DND-41 (cell line): ENCODE measurements around the gene ZCCHC9.

Experiments used
- ATAC-seq: fragments of 200-7000 bp; cut with Tn5 transposase; 3 replicates; pipeline ENCODE4 v1.9.1; 2021; ENCODE audit warnings: low read depth; ENCODE audit not compliant: insufficient read depth
- DNase-seq: peaks from one replicate; pipeline ENCODE4 v3.0.0-alpha.2; 2020
- H2AFZ ChIP-seq: 2 replicates; pipeline ENCODE4 v1.6.0; 2012; ENCODE audit warnings: low read depth, low read length
- H3K27ac ChIP-seq: 2 replicates; pipeline ENCODE4 v1.5.1; 2012; ENCODE audit warnings: low read length, inconsistent platforms
- H3K27me3 ChIP-seq: fragments of 200-600 bp; sonication (generic); 2 replicates; pipeline ENCODE4 v1.6.0; 2012; ENCODE audit warnings: low read length, mild to moderate bottlenecking, inconsistent platforms; ENCODE audit not compliant: insufficient read depth, poor library complexity
- H3K36me3 ChIP-seq: 2 replicates; pipeline ENCODE4 v1.5.1; 2012; ENCODE audit warnings: low read length, inconsistent platforms; ENCODE audit not compliant: insufficient read depth
- H3K4me1 ChIP-seq: 2 replicates; pipeline ENCODE4 v1.5.1; 2012; ENCODE audit warnings: mild to moderate bottlenecking, low read length; ENCODE audit not compliant: insufficient read depth
- H3K4me2 ChIP-seq: 2 replicates; pipeline ENCODE4 v1.6.0; 2012; ENCODE audit warnings: mild to moderate bottlenecking, moderate library complexity, low read length, inconsistent platforms; ENCODE audit not compliant: insufficient read depth
- H3K4me3 ChIP-seq, 2 experiments: fragments of 200-600 bp in 1 of 2; shearing (Covaris generic) in 1 of 2; 2 replicates each; pipeline ENCODE4 v1.5.1; 2012 to 2016; ENCODE audit warnings: inconsistent platforms in 2 of 2, low read length in 2 of 2, mild to moderate bottlenecking in 2 of 2, low read depth in 1 of 2, moderate library complexity in 1 of 2
- H3K79me2 ChIP-seq: 2 replicates; pipeline ENCODE4 v1.6.0; 2012; ENCODE audit warnings: low read length, inconsistent platforms; ENCODE audit not compliant: insufficient read depth
- H3K9ac ChIP-seq: 2 replicates; pipeline ENCODE4 v1.6.0; 2012; ENCODE audit warnings: low read depth, mild to moderate bottlenecking, inconsistent platforms, low read length, moderate library complexity
- H3K9me3 ChIP-seq: 2 replicates; pipeline ENCODE4 v1.5.1; 2012; ENCODE audit warnings: low read length, moderate library complexity, mild to moderate bottlenecking, inconsistent platforms; ENCODE audit not compliant: insufficient read depth, severe bottlenecking
- H4K20me1 ChIP-seq: 2 replicates; pipeline ENCODE4 v1.6.0; 2012; ENCODE audit warnings: low read length; ENCODE audit not compliant: insufficient read depth
- EZH2 ChIP-seq: IDR thresholded peaks from 3 replicates; pipeline ENCODE4 v1.6.1; 2012; ENCODE audit warnings: borderline replicate concordance, low read depth, mild to moderate bottlenecking, moderate library complexity, low read length, inconsistent platforms; ENCODE audit not compliant: severe bottlenecking
- TF ChIP-seq, protein P1 (sequence below): IDR thresholded peaks from 2 replicates; pipeline ENCODE4 v1.5.1; 2012; ENCODE audit warnings: borderline replicate concordance, low read length, moderate library complexity, mild to moderate bottlenecking; ENCODE audit not compliant: poor library complexity, severe bottlenecking; ENCODE audit errors: extremely low read depth

The ZCCHC9 gene

GRCh38 chr5:81355291-81356251 lies 54.2 kb downstream of the ZCCHC9 start:
- H2AFZ ChIP-seq: no peak overlapping the region
- H4K20me1 ChIP-seq: no peaks in the 10 kb centered on the region
- no peaks in the 10 kb centered on the region for H3K27me3 ChIP-seq
- H3K9ac ChIP-seq: no peak overlapping the region
- DNase-seq: no peak
- TF ChIP-seq, protein P1, sequence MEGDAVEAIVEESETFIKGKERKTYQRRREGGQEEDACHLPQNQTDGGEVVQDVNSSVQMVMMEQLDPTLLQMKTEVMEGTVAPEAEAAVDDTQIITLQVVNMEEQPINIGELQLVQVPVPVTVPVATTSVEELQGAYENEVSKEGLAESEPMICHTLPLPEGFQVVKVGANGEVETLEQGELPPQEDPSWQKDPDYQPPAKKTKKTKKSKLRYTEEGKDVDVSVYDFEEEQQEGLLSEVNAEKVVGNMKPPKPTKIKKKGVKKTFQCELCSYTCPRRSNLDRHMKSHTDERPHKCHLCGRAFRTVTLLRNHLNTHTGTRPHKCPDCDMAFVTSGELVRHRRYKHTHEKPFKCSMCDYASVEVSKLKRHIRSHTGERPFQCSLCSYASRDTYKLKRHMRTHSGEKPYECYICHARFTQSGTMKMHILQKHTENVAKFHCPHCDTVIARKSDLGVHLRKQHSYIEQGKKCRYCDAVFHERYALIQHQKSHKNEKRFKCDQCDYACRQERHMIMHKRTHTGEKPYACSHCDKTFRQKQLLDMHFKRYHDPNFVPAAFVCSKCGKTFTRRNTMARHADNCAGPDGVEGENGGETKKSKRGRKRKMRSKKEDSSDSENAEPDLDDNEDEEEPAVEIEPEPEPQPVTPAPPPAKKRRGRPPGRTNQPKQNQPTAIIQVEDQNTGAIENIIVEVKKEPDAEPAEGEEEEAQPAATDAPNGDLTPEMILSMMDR: no peak
- no peak for TF ChIP-seq EZH2
- no peaks in the 10 kb centered on the region for H3K36me3 ChIP-seq
- no peak overlapping the region for H3K4me2 ChIP-seq
- no peaks in the 10 kb centered on the region for H3K4me1 ChIP-seq
- no peak for ATAC-seq
- no peak overlapping the region for H3K27ac ChIP-seq
- H3K79me2 ChIP-seq: no peaks in the 10 kb centered on the region
- no peaks in the 10 kb centered on the region for H3K9me3 ChIP-seq
- no peak overlapping the region for H3K4me3 ChIP-seq

GRCh38 chr5:81359108-81359507 lies 57.7 kb downstream of the ZCCHC9 start:
- no peaks in the 10 kb centered on the region for H3K27me3 ChIP-seq
- TF ChIP-seq, protein P1: no peak
- no peak for TF ChIP-seq EZH2
- no peak overlapping the region for H2AFZ ChIP-seq
- H3K9me3 ChIP-seq: no peaks in the 10 kb centered on the region
- H3K4me1 ChIP-seq: no peaks in the 10 kb centered on the region
- H3K27ac ChIP-seq: no peak overlapping the region
- H3K79me2 ChIP-seq: no peaks in the 10 kb centered on the region
- H3K36me3 ChIP-seq: no peaks in the 10 kb centered on the region
- no peak overlapping the region for H3K4me2 ChIP-seq
- no peak overlapping the region for H3K4me3 ChIP-seq
- H4K20me1 ChIP-seq: no peaks in the 10 kb centered on the region
- DNase-seq (no peak), ATAC-seq (no peak)
- no peak overlapping the region for H3K9ac ChIP-seq

- Histone ChIP-seq H3K4me1 (no peaks in the 10 kb centered on the region), H3K9me3 (no peaks in the 10 kb centered on the region), H4K20me1 (no peaks in the 10 kb centered on the region), H3K27ac (no peak overlapping the region), H3K9ac (no peak overlapping the region), H3K79me2 (no peaks in the 10 kb centered on the region), H3K4me3 (no peak overlapping the region), H3K4me2 (no peak overlapping the region), H3K27me3 (no peaks in the 10 kb centered on the region), H3K36me3 (no peaks in the 10 kb centered on the region), H2AFZ (no peak overlapping the region)
- no peak for DNase-seq
- ATAC-seq: no peak
- TF ChIP-seq EZH2: no peak
- TF ChIP-seq, protein P1: no peak
These were observed 58.5 kb downstream of the ZCCHC9 start for GRCh38 chr5:81359881-81360280.
